T-helper 1 cell treated with Interleukin-12 subunit alpha and Interleukin-12 subunit beta and Interleukin-4 antibody, amounts not matched to agents 30 ng/mL and 1 ng/mL, for 36 hours (primary cell): ENCODE measurements around the gene UCP3. TPM values are rescaled to one million over a fixed set of nuclear protein-coding genes. Genes with fewer than 3 reads are reported as not detected.

Experiments used
- intact Hi-C: fragments of 100-400 bp; cut with micrococcal nuclease; formaldehyde crosslinking; loops from one replicate; pipeline ENCODE4 v1.15.1; 2024
- total RNA-seq: library from RNA; stranded (reverse); gene quantifications from 2 replicates; pipeline ENCODE4 v1.2.3, GENCODE V29; 2022

UCP3 gene
- total RNA-seq, 1 donor from 2014 or later: 3.4 TPM

GRCh38 chr11:73958521-73959141, 50.3 kb downstream of the UCP3 start:
- intact Hi-C loops: no loop called here

GRCh38 chr11:73957654-73958361, 51.1 kb downstream of the UCP3 start:
- intact Hi-C loops: no loop called here

GRCh38 chr11:73956876-73957653, 51.8 kb downstream of the UCP3 start:
- intact Hi-C loops: no loop called here

GRCh38 chr11:73951797-73952196, 57.1 kb downstream of the UCP3 start:
- intact Hi-C loops: no loop called here

GRCh38 chr11:73950869-73951710, 57.8 kb downstream of the UCP3 start, which contains the start of gene DNAJB13:
Gene DNAJB13, plus strand, starts transcription at chr11:73951026. Its CDS starts 44 bp downstream, at chr11:73951070.
- intact Hi-C loops: no loop called here

Other genes with a start within 250 kb of the UCP3 start
- 96.5 and 97.4 TPM in 2 replicates for gene RAB6A, start 248.0 kb downstream of the UCP3 start, total RNA-seq
- gene MRPL48, start 221.2 kb downstream of the UCP3 start, total RNA-seq: 50.4 and 51.8 TPM in 2 replicates
- 62.2 and 73.1 TPM in 2 replicates for gene COA4, start 132.2 kb downstream of the UCP3 start, total RNA-seq
- 19.2 and 19.9 TPM in 2 replicates for gene PAAF1, start 132.1 kb downstream of the UCP3 start, total RNA-seq
- 0.10 TPM in 1 of 2 replicates, not detected in the other for gene DNAJB13, start 58.1 kb downstream of the UCP3 start, total RNA-seq
- gene UCP2, start 26.2 kb downstream of the UCP3 start, total RNA-seq: 461 and 494 TPM in 2 replicates
- 39.4 and 46.5 TPM in 2 replicates for gene C2CD3, start 161.9 kb upstream of the UCP3 start, total RNA-seq
- gene PPME1, start 162.2 kb upstream of the UCP3 start, total RNA-seq: 29.6 and 36.1 TPM in 2 replicates